Measurements from ENCODE around the gene NEDD9.
A peak's percentile ranks its signal among the peaks of the same experiment; 100 is the strongest.

NEDD9 gene, protein sequence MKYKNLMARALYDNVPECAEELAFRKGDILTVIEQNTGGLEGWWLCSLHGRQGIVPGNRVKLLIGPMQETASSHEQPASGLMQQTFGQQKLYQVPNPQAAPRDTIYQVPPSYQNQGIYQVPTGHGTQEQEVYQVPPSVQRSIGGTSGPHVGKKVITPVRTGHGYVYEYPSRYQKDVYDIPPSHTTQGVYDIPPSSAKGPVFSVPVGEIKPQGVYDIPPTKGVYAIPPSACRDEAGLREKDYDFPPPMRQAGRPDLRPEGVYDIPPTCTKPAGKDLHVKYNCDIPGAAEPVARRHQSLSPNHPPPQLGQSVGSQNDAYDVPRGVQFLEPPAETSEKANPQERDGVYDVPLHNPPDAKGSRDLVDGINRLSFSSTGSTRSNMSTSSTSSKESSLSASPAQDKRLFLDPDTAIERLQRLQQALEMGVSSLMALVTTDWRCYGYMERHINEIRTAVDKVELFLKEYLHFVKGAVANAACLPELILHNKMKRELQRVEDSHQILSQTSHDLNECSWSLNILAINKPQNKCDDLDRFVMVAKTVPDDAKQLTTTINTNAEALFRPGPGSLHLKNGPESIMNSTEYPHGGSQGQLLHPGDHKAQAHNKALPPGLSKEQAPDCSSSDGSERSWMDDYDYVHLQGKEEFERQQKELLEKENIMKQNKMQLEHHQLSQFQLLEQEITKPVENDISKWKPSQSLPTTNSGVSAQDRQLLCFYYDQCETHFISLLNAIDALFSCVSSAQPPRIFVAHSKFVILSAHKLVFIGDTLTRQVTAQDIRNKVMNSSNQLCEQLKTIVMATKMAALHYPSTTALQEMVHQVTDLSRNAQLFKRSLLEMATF

DNA sequence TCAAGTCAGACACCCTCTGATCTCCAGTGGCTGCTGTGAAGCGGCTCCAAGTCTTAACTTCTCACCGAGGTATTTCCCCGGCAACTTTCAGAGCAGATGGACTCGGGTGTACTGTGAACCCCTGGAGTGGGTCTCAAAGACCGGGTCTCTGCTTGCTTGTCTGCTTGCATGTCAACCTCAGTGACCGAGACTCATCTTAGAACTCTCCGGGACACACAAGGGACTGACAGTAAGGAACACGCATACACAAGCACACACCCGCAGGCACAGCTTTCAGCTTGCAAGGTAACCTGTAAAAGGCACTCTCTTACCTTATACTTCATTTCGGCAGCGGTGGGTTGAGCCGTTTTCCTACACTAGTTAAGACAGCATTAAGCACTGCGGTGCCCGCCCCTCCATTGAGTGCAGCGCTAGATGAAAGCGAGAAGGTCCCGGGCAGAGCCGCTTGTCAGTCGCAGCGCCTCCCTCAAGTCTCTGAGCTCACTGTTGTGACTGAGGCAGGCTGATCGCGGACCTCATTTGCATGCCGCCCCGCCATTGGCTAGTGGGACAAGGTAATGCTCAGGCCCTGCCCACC is at the start of gene NEDD9:
TSS of gene NEDD9 (minus strand) at position 476 of the 577 bp plus-strand sequence. CDS start at position 323, 153 bp downstream.
- DNase-seq, result peak; percentile 73

DNA sequence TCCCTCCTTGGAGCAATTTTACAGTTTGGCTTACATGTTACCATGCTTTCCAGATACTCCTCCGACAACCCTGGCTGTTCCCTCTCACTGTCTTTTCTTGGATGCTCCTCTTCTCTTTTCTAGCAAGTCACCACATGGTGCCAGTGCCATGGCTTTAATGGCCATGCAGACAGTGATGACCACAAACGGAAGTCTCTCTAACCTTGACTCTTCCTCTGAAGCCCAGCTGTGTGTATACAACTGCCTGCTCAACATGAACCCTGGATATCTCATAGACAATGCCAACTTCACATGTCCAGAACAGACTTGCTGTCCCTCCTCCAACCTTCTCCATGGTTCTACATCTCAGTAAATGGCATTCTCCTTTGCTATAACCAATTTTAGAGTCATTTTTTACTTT is 49.8 kb upstream of the NEDD9 start:
- no peak for DNase-seq

DNA sequence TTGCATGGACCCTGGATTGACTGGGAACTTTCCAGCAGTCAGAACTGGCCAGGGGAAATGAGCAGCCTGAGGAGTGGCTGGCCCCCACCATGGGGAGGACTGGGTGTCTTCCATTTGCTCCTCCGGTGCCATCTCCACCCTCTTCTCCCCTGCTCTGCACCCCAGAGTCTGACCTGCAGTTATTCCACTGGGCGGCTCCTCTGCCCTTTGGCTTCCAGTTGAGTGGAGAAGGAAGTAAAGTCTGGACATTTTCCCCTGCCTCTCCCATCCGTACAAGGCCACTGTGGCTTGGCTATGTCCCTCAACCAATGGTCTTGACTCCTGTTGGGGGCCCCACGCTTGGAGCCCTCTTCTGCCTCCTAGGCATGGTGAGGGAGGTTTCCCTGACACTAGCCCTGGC is 47.9 kb upstream of the NEDD9 start:
- DNase-seq, result no peak

DNA sequence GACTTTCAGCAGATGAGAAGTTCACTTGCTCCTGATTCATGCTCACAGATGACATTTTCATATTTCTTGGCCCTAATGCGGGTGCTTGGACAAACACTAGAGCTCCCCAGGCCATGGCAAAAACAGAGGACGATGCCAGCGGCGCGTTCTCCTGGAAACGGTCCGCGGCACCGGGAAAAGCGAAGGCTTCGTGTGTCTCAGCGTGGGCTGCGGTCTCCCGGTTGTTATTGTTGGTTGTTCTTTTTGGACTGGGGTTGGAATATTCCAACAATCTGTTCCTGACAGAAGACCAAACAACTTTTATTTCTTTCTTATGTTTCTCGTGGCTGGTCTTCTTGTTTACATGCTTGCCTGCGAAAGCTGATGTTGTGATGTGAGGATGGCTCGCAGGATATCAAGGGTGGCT is 46.8 kb upstream of the NEDD9 start:
- DNase-seq, result no peak

DNA sequence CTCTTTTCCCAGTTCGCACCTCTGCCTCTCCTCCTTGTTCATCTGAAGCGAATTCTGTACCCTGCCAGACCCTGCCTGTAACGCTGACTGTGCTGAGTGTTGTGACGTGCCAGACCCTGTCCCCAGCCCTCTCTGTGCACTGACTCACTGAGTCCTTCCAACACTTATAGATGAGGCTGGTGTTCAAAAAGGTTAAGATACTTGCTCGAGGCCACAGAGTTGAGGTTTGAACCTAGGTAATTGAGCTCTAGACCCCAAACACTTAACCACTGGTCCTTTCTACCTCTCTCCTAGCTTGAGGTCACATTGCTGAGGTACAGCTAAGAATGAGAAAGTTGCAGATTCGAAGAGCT is 45.7 kb upstream of the NEDD9 start:
- DNase-seq, result no peak

DNA sequence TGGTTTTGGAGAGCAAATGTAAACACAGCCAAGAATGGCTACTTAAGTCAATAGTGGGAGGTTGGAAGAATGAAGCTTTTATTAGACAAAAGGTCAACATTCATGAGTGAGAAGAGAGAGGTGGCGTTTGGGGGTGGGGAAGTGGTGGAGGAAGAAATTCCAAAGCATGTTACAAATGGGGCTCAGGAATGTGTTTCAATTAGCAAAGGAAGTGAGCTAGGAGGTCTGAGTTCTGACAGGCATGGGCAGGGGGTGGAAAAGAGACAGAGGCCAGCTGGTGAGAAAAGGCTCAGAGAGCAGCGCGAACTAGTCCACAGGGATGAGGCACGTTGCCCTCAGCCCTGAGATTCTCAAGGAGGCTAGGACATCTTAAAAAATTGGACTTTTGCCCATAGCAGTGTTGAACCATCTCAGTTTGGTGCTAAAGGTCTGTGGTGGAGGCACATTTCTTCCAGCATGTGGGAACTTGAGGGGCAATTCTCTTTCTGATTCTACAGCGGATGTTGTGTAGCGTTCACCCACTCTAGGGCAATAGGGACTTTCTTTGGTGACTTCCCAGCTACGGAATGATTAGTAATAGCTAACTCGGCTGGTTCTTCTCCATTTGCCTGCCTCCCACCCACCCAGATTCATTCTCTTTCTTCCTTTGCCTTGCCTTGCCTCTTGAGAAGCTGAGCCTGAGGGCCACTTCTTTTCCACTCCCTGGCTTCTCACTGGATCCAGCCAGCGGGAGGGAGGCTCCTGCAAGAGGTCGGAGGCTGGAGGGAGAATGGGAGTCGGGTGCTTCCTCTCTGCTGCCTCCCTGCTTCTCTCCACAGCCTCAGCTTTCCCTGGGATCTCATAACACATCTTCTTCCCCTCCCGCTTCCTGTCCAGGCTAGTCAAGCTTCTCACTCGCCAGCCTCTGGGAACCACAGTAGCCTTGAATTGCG is 45.1 kb upstream of the NEDD9 start:
- no peak for DNase-seq

DNA sequence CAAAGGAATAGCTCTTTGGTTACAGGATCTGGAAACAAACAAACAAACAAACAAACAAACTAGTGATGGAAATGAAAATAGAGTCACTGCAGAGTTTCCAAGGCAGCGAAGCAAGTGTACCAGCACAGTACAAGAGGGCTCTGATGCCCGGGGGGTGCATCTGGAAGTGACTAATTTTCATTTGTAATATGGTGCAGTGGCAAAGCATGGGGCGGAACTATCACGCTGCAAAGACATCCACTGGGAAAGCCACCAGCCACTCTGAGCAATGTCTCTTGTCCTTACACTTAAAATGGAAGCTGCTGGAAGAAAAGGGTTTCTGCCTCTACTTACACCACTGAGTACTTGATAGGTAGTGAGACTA is 44.4 kb upstream of the NEDD9 start:
- no peak for DNase-seq

DNA sequence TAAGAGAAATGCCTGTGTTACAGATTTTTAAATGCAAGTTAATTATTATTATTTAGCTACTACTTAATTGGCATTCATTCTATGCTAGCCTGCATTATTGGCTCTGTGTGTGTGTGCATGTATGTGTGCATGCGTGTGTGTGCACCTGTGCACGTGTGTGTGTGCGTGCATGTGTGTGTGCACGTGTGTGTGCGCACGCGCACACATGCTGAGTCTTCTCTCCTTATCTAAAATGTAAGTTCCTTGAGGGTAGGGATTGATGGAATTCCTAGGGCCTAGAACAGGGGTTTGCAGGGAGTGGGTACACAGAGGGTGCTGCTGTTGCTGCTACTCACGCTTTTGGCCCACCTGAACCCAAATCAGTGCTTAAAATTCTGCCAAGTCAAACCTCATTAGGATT is 43.8 kb upstream of the NEDD9 start:
- no peak for DNase-seq

DNA sequence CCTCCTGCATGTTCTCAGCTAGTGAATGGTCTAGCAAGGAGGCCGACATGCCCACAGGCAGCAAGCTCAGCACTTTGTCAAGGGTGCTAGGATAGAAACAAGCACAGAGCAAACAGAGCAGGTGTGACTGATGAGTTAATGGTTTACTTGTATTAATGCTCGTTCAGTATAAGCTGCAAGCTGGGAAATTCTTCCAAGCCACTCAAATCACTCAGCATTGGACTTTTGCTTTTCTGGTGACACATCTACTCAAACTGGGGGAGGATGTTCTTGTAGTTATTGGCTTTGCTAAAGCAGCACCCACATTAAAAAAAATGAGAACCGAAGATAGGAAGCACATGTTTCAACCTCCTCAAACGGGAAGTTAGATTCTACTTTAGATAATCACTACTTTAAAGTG is 43.1 kb upstream of the NEDD9 start:
- DNase-seq, result no peak

DNA sequence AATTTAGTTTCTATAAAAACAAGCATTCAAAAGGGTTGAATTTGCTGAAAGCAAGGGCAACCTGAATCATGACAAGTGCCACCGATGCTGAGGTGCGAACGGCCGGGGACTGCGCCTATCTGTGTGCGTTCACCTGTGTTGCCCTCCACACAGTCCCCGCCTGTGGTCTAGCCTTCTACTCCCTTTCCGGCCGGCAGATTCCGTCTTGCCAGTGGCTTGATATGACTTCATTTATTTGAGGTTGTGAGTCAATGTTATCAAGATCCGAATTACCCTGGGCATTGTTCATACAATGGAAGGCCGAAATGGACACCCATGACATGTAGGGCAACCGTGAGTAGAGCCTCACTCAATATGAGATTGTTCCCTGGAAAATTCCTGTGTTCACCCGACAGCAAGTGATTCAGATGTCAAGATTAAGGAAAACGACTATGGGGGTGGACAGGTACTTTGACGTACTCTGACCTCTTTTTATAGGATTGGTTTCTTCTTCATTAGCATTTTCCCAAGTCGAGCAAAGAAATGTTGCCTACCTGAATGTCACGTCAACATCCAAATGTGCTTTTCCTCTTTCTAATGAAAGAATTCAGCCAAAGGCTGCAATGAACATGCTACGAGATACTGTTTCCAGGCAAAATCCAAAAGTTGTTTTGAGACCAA is 41.1 kb upstream of the NEDD9 start:
- DNase-seq, result no peak

DNA sequence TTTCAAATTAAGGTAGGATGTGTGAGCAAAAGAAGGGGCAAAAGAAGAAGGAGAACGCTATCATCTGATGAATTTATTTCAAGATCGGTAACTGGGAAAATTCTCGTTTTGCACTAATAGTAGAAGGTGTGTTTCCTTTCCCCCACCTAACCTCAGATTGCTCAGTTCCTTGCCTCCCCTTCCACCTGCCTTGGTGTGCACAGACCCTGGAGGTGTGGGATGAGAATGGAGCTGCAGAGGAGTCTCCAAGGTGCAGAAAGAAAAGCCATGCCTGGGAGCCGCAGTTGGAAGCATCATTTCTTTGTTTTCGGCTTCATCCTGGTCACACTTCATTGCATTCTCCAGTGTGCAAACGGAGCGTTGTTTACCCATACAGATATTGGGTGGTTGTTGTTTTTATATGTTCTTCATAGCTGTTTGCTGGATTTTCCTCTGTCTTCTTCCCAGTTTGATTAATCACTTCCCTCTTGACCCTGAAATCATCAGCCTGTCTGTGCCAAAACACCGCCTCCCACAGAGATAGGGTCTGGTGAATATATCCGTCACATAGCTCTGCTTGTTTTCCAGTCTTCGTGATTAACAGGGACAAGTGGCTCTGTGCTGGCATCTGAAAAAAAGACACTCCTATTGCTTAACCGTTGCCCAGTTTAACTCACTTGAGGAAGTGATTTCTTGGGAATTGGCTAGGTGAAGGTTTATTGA is 40.2 kb upstream of the NEDD9 start:
- no peak for DNase-seq

DNA sequence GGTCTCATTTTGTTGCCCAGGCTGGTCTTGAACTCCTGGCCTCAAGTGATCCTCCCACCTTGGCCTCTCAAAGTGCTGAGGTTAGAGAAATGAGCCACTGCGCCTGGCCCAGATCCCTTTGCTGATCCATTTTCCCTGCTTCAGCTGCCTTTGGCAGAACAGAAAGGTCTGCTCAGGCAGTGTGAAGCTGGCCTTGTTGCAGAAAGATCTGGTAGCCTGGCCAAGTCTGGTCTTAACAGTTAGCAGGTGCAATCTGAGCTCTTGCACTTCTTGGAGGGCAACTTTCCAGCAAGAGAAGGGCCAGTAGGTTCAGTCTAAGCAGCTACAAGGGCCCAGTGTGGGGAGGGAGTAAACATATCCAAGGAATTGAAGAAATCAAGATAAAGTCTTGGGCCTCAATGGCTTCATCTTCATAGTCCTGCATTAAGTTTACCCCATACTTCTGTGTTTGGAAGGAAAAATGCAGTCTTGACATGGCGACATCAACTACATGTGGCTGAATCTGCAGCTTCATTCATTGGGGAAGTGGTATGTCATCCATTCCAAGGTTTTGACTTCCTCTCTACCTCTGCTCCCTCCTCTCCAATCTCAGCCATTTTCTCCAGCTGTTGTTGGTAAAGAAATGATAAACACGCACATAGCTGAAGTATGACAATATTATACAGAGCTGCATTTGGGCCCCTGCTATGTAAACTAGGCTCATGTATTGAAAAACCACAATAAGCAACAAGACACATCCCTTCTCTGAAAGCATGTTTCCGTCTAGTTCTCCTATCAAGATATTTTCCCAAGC is 39.0 kb upstream of the NEDD9 start:
- no peak for DNase-seq

DNA sequence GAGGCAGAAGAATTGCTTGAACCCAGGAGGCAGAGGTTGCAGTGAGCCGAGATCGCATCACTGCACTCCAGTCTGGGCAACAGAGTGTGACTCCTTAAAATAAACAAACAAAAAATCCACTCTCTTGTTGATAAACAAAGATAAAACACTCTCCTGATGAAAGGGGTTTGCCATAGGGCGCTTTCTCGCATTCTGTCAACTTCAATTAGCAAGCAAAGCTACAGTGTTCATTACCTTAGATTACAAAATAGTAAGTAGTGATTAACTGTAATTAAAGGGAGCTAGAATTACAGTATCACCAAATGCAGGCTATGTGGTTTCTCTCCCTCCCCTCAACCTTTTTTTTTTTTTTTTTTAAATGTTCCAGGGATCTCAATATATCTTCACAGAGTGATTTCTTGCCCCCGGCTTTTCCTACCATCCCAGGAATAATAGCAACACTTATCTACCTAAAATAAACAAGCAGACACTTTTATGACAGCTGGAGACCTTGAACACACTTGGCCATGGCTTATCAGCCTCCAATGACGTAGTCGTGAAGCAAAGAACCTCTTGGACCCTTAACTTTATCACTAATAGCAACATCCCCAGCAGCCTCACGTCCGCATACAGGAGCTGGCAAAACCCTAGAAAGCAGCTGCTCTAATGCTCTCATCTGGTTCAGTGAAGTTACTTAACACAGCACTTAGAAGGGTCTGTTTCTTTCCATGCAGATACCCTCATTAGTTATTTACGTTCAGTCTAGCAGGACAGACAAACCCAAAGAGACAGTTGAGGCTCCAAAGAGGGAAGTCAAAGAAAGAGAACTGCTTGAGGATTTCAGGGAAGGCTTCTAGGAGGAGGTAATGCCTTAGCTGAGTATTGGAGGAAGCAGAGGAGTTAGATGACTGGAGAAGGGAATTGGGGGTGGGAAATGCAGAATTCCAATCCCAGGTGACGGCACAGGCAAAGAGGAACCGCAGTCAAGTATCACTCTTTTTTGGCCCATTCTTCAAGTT is 37.9 kb upstream of the NEDD9 start:
- no peak for DNase-seq

DNA sequence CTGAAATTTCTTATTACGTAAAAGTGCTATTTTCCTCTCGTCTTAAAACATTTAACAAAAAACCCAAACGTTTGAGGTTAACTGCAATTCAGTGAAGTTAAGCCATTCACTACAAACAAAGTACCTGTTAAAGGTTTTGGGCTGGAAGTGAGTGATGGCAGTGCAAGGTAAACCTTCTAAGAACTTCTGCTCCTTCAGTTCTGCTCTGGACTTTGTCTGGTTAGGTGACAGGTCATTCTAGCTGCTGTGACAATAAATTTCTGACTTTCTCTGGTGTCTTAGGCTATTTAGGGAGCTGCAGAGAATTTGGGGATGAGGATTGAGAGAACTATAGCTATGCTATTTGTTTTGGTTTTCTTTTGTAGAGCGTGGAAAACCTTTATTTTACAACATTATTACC is 36.5 kb upstream of the NEDD9 start:
- no peak for DNase-seq

DNA sequence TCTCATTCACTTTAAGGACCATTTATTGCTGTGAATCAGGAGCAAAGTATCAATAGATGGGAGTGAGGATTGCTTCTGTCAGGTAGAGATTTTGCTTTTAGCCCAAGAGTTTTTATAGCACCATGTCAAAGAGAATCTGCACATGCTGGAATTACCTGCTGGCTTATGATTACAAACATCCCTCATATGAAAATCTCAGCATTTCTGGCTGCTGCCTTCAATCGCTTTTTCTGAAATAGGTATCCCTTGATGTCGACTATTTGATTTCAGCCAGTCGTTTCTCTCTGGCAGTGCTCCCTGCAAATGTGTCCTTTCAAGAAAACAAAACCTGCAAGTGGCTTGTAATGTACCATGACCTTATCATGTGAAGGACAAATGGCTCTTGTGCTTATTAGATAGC is 34.5 kb upstream of the NEDD9 start:
- DNase-seq, result no peak

DNA sequence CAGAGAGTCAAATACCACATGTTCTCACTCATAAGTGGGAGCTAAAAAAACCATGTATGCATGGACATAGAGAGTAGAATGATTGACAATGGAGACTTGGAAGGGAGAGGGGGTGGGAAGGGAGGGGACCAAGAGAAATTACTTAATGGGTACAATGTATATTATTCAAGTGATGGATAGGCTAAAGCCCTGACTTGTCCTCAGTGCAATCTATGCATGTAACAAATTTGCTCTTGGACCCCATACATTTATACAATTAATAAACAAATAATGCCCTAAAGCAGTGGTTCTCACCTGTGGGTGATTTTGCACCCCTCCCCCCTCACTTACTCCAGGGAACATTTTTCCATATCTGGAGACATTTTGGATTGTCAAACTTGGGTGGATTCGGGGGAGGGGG is 33.5 kb upstream of the NEDD9 start:
- no peak for DNase-seq

DNA sequence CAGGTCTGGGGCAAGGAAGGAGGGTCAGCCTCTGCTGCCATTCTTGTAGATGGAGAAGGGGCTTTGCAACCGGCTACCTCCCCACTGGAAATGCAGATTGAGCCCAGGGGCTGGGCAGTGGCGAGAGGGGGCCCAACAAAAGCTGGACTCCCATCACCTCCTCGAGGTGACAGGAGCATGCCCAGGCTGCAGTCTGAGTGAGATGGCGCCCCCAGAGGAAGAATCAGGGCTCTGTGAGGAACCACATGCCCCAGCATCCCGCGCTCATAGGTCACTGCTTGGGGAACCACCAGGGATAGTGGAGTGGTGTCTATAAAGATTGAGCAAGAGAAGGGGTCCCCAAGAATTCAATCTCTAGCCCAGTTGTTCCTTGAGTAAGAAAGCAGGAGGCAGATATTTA is 31.6 kb upstream of the NEDD9 start:
- DNase-seq, result no peak

DNA sequence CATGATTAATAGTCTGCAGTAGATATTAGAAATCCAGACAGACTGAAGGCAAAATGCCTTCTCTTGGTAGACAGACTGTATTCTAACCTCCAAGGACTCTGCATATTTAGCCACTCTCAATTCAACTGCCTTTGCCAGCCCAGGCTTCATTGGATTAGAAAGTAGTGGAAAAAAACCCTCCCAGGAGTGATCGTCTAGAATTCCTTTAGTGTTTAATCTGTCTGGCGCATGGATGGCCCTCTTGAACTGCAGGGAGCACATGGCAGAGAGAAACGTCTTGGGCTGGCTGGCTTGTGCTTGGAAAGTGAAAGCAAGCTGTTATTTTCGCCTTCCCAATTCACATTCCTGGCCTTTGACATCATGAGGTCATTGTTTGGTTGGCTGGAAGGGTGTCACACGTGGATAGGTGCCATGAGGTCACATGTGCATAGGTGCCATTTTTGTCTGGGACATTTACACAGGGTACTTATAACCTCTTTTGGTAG is 30.9 kb upstream of the NEDD9 start:
- DNase-seq, result no peak

DNA sequence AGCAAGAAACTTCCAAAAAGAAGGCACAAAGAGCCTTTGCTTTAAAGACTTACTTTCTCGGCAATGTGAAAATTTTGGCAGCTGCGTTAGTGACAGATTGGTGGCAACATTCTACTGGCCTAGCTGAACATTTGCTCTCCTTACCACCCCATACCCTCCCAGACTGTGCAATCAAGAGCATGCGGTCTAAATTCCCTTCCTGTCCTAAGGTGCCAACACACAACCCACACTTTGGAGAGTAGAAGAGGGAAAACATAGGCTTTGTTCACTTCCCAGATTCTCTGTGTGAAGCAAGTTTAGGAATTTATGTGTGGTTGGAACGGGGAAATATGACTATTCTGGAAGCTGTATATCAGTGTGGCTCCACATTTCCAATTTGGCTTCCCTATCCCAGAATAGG is 29.8 kb upstream of the NEDD9 start:
- DNase-seq, result no peak
